ENCODE data around the gene UQCRC2.
A peak's percentile ranks its signal among the peaks of the same experiment; 100 is the strongest.
"Not testable (repeated sequence)": the region's sequence is repeated elsewhere in the genome, so short reads cannot be mapped to it uniquely, and the experiment has no call there.

UQCRC2 gene

DNA sequence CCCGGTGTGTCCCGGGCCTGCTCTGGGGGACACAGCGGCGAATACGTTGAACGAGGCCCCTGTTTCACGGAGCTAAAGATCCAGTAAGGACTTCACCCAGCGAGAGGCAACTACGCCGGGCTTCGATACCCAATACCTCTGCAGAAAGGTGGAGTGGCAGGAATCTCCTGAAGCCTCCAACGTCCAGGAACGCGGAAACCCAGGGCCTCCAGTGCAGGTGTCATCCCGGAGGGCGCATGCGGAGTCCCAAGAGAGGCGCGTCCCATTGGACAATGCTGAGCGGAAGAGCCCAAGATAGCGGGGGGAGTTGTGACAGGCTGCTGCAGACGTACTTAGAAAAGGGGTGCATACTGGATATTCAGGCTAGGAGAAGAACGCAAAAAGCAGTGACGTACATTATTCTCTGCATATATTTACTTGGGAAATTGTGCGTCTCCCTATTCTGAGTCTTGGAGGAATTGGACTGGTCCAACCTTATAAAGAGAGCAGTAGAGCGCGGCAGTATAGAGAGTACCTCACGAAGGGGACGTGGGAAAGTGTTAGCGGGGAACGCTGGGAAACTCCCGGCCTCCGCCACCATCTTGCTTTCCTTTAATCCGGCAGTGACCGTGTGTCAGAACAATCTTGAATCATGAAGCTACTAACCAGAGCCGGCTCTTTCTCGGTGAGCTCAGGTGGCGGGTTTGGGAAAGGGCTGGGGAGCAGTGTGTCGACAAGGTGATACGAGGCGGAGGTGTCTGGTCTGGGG lies at the start of gene UQCRC2:
TSS of gene UQCRC2 (plus strand) at position 569 of the 748 bp plus-strand sequence. CDS start at position 632, 63 bp downstream.
- DNase-seq (ENCODE audit: low read depth in 2 of 2, low spot score in 1 of 2): peak; percentile 66 to 75

DNA sequence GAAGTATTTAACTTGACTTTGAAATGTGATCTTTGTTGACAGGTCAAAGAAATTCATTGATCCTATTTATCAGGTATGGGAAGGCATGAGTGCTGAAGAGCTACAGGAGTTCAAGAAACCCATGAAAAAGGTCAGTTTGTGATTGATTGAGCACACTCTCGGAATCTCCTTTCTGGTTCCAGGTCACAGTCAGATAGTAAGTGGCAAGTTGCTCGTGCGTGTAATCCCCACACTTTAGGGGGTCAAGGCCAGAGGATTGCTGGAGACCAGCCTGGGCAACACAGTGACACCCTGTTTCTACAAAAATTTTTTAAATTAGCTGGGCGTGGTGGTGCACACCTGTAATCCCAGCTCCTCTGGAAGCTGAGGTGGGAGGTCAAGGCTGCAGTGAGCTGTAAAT lies 20.5 kb upstream of the UQCRC2 start:
- not testable (repeated sequence) for DNase-seq (ENCODE audit: low read depth in 2 of 2, low spot score in 1 of 2)

DNA sequence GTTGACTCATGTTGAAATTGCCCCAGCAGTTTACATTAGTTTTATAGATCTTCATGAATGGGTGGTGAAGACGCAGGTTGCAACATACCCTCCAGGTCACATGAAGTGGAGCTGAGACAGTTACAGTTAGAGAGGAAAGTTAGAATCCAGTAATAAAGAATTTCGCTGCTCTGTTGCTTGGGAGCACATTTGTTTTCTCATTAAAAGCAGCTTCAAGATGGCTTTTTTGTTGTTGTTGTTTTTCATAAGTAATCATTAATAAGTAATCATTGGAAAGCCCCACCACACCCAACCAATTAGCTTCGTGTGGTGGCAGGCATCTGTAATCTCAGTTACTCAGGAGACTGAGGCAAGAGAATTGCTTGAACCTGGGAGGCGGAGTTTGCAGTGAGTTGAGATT lies 19.8 kb upstream of the UQCRC2 start:
- DNase-seq (ENCODE audit: low read depth in 2 of 2, low spot score in 1 of 2): not testable (repeated sequence)

DNA sequence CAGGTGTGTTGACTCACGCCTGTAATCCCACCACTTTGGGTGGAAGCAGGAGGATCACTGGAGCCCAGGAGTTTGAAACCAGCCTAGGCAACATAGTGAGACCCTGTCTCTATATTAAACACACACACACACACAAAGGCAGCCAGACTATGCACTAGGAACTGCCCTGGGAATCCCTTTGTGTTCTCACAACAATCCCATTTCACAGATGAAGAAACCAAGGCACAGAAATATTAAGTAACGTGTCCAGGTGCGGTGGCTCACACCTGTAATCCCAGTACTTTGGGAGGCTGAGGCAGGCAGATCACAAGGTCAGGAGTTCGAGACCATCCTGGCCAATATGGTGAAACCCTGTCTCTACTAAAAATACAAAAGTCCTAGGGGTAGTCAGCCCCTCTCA lies 19.4 kb upstream of the UQCRC2 start:
- DNase-seq (ENCODE audit: low read depth in 2 of 2, low spot score in 1 of 2): not testable (repeated sequence)

DNA sequence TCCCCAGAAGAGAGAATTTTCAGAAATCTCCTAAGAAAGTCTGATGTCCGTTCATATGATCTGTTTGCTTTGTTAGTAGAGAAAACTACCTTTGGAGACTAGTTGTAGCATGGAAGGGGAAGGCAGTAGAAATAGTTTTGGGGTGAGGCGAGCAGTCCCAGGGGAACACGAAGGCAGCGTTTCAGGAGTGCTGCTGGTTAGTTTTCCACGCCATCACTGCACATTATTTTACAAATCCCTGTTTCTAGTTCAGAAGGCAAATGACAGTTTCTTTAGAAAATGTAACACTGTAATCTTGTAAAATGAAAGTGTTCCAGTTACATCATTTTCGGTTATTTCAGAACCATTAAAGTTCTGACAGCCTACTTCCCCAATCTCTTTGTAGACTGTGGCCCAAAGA lies 16.9 kb upstream of the UQCRC2 start:
- DNase-seq (ENCODE audit: low read depth in 2 of 2, low spot score in 1 of 2): not testable (repeated sequence)

DNA sequence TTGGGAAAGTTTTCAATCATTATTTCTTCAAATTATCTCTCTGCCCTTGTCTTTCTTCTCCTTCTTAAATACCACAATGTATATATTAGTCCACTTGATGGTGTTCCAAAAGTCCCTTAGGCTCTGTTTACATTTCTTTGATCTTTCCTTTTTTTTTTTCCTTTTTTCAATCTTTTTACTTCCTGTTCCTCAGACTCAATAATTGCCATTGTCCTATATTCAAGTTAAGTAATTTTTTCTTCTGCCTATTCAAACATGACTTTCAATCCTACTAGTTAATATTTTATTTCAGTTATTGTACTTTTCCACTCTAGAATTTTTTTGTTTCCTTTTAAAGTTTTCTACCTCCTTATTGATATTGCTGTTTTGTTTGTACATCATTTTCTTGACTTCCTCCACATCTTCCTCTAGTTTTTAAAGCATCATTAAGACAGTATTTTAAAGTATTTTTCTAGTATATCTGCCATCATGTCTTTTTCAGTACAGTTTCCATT lies 15.8 kb upstream of the UQCRC2 start:
- DNase-seq (ENCODE audit: low read depth in 2 of 2, low spot score in 1 of 2): no peak

DNA sequence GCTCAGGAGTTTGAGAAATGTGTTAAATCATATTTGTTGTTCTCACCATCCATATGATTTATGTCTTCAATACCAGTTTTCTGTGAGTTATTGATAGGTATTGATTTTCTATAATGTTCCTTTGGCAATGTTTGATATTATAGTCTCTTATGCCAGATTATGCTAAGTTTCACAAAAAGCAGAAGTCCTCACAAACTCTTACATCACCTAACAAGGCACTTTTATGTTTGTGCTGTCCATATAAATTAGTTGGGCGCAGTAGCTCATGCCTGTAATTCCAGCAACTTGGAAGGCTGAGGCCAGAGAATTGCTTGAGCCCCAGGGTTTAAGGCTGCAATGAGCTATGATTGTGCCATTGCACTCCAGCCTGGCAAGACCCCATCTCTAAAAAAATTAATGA lies 12.6 kb upstream of the UQCRC2 start:
- no peak for DNase-seq (ENCODE audit: low read depth in 2 of 2, low spot score in 1 of 2)

DNA sequence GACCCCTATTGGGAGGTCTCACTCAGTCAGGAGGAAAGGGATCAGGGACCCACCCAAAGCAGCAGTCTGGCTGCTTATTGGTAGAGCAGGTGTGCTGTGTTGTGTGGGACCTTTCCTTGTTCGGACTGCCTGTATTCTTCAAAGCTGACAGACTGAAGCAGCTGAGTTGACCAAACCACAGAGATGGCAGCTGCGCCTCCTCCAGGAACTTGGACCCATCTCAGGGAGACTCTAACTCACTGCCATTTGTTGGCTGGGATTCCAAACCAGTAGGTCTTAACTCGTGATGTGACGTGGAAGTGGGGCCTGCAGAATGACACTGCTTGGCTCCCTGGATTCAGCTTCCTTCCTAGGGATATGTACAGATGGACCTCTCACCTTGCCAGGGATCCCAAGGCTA lies 9.6 kb upstream of the UQCRC2 start:
- DNase-seq (ENCODE audit: low read depth in 2 of 2, low spot score in 1 of 2): no peak

DNA sequence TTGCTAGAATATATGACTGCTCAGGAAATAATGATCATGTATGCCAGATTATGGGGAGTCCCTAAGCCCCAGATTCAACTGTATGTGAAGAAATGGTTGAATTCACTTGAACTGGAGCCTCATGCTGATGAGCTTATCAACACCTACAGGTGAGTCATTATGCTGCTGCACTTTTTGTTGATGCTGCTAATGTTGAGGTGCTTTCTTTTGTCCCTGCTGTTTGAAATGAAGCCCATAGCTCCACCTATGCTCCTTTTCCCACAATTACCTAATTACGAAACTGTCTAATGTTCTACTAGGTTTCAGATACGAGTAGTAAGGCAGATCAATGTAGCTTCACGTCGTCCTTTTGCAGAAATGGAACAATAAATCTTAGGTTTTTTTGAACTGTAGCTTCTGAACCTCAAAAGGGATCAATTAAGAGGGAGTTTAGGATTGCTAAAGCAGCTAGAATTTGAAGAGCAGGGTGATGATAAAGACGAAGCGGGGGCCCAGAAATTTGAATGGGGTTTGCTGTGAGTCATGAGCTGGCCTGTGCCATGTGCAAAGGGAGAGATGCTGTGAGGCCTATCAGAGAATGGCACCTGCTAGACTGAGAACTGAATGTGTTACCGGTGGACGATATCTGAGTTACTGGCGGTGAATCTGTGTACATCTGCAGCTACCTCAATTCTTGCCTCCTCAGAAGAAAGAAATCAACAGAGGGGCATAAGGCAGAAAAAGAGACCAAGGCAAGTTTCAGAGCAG lies 6.1 kb upstream of the UQCRC2 start:
- no peak for DNase-seq (ENCODE audit: low read depth in 2 of 2, low spot score in 1 of 2)

DNA sequence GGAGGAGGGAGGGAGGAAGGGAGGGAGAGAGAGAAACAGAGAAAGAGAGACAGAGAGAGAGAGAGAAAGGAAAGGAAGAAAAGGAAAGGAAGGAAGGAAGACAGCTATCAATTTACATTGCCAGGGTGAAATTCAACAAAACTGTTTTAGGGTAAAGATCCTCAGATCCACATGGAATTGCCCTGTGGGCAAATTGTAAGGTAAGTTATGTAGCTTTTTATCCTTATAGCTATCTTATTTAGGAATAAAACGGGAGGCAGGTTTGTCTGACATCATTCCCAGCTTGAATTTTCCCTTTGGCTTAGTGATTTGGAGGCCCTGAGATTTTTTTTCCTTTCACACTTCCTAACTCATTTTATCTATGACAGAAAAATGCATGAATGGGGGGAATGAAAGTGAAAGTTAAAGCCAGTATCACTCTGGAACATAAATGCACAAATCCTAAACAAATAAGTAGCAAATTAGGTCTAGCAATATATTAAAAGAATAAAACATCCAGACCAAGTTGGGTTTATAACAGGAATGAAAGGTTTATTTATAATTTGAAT lies 3.4 kb upstream of the UQCRC2 start:
- DNase-seq (ENCODE audit: low read depth in 2 of 2, low spot score in 1 of 2): no peak

DNA sequence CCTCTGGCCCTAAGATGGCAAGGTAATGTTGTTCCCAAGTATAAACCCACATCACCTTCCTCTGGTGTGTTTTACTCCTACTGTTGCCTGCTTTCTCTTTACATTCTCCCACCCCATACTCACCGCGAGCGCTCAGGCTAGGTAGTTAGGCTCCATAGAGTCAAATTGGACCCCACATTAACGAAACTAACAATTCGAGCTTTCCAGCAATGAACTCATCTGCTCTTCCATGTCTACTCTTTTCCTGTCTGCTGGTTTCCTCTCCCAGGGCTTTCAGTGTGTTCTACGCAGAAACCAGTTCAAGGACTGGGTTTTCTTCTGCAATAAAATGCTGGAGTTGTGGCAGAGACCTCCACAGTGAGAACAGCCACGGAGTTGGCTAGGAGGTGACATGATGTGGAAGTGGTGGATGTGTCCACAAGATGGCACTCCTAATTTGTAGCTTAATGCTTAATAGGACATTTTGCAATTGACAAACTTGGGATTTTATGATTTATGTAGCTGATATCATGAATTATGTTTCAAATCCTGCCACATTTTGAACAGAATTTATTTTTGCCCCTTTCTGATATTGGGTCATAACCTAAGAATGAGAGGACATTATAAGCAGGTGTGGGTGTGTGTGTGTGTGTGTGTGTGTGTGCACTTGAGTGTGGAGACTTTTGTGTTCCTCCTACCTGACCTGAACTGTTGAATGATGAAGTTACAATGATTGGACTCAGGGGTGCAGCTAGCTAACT lies 2.2 kb upstream of the UQCRC2 start:
- DNase-seq (ENCODE audit: low read depth in 2 of 2, low spot score in 1 of 2): no peak

DNA sequence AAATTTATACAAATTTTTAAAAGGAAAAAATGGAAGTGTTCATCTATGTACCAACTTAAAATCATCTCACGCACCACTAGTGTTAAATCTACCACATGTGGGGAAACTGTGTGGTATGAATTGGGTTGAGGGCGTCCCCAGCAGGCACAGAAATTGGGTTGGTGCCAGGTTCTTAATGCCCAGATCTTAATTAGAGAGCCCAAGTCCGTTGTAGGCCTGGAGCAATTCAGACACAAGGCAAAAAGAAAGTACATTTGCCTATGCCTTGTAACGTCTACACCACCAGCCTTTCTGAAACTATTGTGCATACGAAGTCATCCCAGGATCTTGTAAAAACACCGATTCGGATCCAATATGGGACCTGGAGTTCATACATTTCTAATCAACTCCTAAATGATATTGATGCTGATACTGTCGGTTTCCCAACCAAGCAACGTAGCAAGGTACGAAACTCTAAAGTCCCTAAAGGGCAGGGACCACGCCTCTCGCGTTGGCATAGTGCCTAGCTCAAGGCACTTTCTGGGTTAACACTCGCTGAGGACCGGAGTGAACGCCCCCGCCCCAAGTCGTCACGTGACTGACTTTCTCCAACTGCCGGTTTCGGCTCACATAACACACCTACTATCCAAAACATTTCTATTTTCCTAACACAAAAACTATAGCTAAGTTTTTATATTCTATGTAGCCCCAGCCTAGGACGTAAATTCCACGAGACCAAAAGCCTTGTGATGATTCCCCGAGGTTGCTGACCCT lies 945 bp upstream of the UQCRC2 start:
- DNase-seq (ENCODE audit: low read depth in 2 of 2, low spot score in 1 of 2): peak; percentile 58 to 65

DNA sequence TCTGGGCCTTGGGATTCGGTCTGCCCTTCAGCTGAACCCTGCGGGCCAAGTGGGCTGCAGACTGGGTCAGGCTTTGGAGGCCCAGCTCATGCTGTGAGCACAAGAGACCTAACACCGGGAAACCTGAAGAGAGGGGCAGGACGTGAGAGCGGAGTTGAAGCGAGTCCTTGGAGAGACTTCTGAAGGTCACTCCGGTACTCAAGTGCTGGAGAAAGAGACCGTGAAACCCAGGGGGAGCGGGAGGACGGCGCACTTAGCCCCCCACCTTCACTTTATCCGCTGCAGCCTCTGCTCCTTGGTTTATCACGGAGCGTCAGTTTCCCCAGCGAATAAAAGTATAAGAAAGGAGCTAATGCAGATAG lies 361 bp downstream of the UQCRC2 start:
- no peak for DNase-seq (ENCODE audit: low read depth in 2 of 2, low spot score in 1 of 2)

DNA sequence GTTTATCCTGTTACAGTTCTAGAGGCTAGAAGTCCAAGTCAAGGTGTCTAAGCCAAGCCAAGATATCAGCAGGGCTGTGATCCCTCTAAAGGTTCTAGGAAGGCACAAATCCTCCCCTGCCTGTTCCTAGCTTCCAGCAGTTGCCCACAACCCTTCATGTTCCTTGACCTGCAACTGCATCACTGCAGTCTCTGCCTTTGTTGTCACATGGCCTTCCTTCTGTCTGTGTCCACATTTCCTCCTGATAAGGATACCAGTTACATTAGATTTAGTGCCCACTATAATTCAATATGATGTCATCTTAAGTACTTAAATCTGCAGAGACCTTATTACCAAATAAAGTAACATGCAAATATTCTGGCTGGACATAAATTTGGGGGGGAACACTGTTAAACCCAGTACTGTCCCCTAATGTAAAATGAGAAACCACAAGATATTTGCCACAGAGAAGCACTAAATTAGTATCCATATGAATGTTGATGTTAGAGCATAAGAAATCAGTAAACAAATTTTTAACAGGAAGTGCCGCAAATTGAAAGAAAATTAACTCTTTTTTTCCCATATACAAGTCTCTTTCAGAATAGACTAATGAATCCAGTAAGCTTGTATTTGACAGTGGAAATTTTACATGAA lies 4.7 kb downstream of the UQCRC2 start:
- no peak for DNase-seq (ENCODE audit: low read depth in 2 of 2, low spot score in 1 of 2)

DNA sequence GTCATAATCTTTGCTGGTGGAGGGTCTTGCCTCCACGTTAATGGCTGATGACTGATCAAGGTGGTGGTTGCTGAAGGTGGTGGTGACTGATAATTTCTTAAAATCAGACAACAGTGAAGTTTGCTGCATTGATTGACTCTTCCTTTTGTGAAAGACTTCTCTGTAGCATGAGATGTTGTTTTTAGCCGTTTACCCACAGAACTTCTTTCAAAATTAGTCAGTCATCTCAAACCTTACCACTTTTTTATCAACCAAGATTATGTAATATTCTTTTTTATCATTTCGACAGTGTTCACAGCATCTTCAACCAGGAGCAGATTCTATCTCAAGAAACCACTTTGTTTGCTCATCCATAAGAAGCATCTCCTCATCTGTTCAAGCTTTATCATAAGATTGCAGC lies 5.9 kb downstream of the UQCRC2 start:
- no peak for DNase-seq (ENCODE audit: low read depth in 2 of 2, low spot score in 1 of 2)

DNA sequence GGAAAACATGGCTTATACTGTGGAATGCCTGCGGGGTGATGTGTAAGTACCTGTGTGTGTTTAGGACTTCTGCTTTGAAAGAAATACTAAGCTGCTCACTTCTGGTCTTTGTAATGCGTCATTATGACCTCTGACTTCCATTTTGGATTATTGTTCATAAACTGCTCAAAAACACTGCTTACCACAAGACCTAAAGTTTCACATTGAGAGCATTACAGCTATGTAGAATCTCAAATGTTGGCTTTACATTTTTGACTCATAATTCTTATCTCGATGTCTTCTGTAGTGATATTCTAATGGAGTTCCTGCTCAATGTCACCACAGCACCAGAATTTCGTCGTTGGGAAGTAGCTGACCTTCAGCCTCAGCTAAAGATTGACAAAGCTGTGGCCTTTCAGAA lies 9.3 kb downstream of the UQCRC2 start:
- no peak for DNase-seq (ENCODE audit: low read depth in 2 of 2, low spot score in 1 of 2)

DNA sequence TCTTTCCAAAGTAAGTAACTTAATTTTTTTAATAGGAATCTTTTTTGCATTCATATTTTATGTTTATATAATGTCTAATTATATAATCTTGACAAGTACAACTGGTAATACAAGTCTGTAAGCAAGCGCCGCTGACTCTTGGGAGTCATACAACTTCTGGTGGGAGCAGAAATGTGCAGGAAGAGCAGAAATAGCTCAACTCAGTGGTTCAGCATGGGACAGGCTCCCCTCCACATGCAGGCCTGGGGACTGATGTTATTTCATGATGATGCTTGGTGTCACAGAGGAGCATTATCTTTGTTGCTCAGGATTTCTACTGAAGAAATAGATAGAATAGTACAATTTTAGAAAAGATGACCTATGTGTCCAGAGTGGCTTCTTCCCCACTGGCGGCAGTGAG lies 10.7 kb downstream of the UQCRC2 start:
- no peak for DNase-seq (ENCODE audit: low read depth in 2 of 2, low spot score in 1 of 2)

DNA sequence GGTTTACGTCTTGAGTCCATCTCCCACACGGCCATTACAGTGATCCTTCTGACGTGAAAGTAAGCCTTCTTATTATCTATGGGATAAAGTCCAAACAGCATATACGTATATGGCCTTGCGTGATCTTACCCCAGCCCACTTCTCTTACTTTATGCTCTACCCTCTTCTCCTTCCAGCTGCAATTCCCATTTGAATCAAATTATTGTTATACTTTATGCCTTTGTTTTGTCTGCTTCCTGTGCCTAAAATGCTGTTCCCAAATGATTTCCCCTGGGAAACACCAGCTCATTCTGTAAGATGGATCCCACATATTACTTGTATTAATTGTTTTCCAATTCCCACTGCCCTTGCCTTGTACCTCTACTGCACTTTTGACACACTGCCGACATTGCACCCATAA lies 11.2 kb downstream of the UQCRC2 start:
- no peak for DNase-seq (ENCODE audit: low read depth in 2 of 2, low spot score in 1 of 2)

DNA sequence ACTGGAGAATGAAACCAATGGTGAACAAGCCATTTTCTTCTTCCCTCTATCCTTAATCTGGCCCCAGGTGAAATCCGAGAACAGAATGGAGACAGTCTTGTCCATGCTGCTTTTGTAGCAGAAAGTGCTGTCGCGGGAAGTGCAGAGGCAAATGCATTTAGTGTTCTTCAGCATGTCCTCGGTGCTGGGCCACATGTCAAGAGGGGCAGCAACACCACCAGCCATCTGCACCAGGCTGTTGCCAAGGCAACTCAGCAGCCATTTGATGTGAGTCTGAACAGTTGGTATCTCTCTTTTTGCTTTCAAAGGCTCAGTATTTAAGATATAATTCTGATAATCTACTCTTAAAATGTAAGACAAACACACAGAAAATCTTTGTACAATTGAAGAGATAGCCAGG lies 18.7 kb downstream of the UQCRC2 start:
- no peak for DNase-seq (ENCODE audit: low read depth in 2 of 2, low spot score in 1 of 2)

DNA sequence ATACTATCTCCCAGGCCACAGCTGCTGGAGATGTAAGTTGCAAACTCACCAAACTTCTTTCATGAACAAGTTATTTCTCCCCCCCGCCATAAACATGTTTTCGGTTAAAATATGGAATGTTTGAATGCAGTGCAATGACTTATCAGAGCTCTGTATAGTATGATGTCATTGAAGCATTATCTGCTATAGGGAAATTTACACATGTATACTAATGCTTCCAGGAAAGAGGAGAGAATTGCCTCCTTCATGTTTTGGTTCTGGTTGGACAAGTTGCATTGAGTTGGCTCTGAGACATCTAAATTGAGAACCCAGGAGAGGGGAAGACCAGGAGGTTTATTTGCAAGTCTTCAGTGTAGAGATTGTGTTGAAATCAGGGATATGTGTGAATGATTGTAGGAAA lies 20.8 kb downstream of the UQCRC2 start:
- DNase-seq (ENCODE audit: low read depth in 2 of 2, low spot score in 1 of 2): no peak

Data from stimulated activated CD8-positive, alpha-beta memory T cell treated with anti-CD3 and anti-CD28 coated beads, Interleukin-4, amount 100 ng/mL, for 4 hours (primary cell).